Stimulated activated CD4-positive, alpha-beta T cell treated with anti-CD3 and anti-CD28 coated beads, Interleukin-2, amount 100 ng/mL, for 24 hours (primary cell): ENCODE measurements around the gene MSL1.

Source experiments
- DNase-seq, 2 donors: peaks; one replicate each; pipeline ENCODE4 v3.0.0-alpha.2; 2020

The MSL1 gene

GRCh38 chr17:40092581-40092980 is 29.2 kb upstream of the MSL1 start:
- no peak for DNase-seq

- no peak for DNase-seq
These were observed 28.7 kb upstream of the MSL1 start for GRCh38 chr17:40093005-40093579.

GRCh38 chr17:40093580-40094201 is 28.1 kb upstream of the MSL1 start:
- DNase-seq = no peak

GRCh38 chr17:40094874-40095273 is 26.9 kb upstream of the MSL1 start:
- no peak for DNase-seq

GRCh38 chr17:40095351-40095943 is 26.3 kb upstream of the MSL1 start:
- DNase-seq = no peak

- peak; percentile 72 to 83 for DNase-seq
These were observed 25.6 kb upstream of the MSL1 start for GRCh38 chr17:40095944-40096791.

GRCh38 chr17:40097087-40097486 is 24.7 kb upstream of the MSL1 start:
- no peak for DNase-seq

- peak in 1 of 2 donors; percentile 35 for DNase-seq
These were observed 23.6 kb upstream of the MSL1 start for GRCh38 chr17:40097931-40098845.

- DNase-seq = peak; percentile 99
These were observed 22.7 kb upstream of the MSL1 start for GRCh38 chr17:40098846-40099618.

GRCh38 chr17:40099619-40100418 is 22.0 kb upstream of the MSL1 start:
- peak in 1 of 2 donors; percentile 18 for DNase-seq

GRCh38 chr17:40100419-40100668 is 21.4 kb upstream of the MSL1 start, which contains the start of gene NR1D1:
NR1D1 (minus strand) TSS chr17:40100589; CDS start chr17:40100094, 495 bp downstream.
- no peak for DNase-seq

GRCh38 chr17:40100669-40101366 is 21.0 kb upstream of the MSL1 start:
- peak; percentile 90 to 92 for DNase-seq

GRCh38 chr17:40101367-40102210 is 20.2 kb upstream of the MSL1 start:
- peak in 1 of 2 donors; percentile 24 for DNase-seq

- no peak for DNase-seq
These were observed 18.6 kb upstream of the MSL1 start for GRCh38 chr17:40103071-40103661.

- DNase-seq = no peak
These were observed 18.1 kb upstream of the MSL1 start for GRCh38 chr17:40103688-40104087.

- peak in 1 of 2 donors; percentile 44 for DNase-seq
These were observed 16.9 kb upstream of the MSL1 start for GRCh38 chr17:40104594-40105486.

- no peak for DNase-seq
These were observed 15.7 kb upstream of the MSL1 start for GRCh38 chr17:40105861-40106759.
